ENCODE results near the gene HSPB6.

- TF ChIP-seq REST (IDR thresholded peaks at IDR 0.05): no peak
- no peak for TF ChIP-seq CTCF (IDR thresholded peaks at IDR 0.05; ENCODE audit: low read depth, low read length, missing input control)
- no peak for TF ChIP-seq HNF4A (conservative IDR thresholded peaks at IDR 0.05)
- TF ChIP-seq ATF3 (IDR thresholded peaks at IDR 0.05): no peak
- TF ChIP-seq MAX (IDR thresholded peaks at IDR 0.05): no peak
- TF ChIP-seq YY1 (IDR thresholded peaks at IDR 0.05): no peak
- no peak for TF ChIP-seq RXRA (IDR thresholded peaks at IDR 0.05)
- TF ChIP-seq RAD21 (IDR thresholded peaks at IDR 0.05): no peak
- TF ChIP-seq SP1 (IDR thresholded peaks at IDR 0.05): no peak
- no peak for TF ChIP-seq ZBTB33 (IDR thresholded peaks at IDR 0.05)
- no peak for TF ChIP-seq EGR1 (IDR thresholded peaks at IDR 0.05; ENCODE audit: low read depth in 2 of 2)
Observed at GRCh38 chr19:35721374-35721773, 35.5 kb downstream of the HSPB6 start.
